Endodermal cell (in vitro differentiated cells): ENCODE results near the gene PDLIM4. TPM values are rescaled to one million over a fixed set of nuclear protein-coding genes. Genes with fewer than 3 reads are reported as not detected.

ENCODE experiments used
- DNase-seq: peaks from one replicate; pipeline ENCODE4 v3.0.0-alpha.2; 2017
- H3K27ac ChIP-seq: 2 replicates; pipeline ENCODE4 v1.5.1; 2013; ENCODE audit warnings: mild to moderate bottlenecking, low read depth, low read length, moderate library complexity
- H3K27me3 ChIP-seq: 2 replicates; pipeline ENCODE4 v1.6.1; 2013; ENCODE audit warnings: mild to moderate bottlenecking, low read length, moderate library complexity; ENCODE audit not compliant: insufficient read depth, control insufficient read depth, poor library complexity, severe bottlenecking
- H3K36me3 ChIP-seq: 2 replicates; pipeline ENCODE4 v1.7.0; 2013; ENCODE audit warnings: mild to moderate bottlenecking, low read length, moderate library complexity; ENCODE audit not compliant: control insufficient read depth, insufficient read depth
- H3K4me1 ChIP-seq: one replicate; pipeline ENCODE4 v1.7.0; 2013; ENCODE audit warnings: low read length; ENCODE audit not compliant: control insufficient read depth, insufficient read depth
- H3K4me3 ChIP-seq: 2 replicates; pipeline ENCODE4 v1.5.1; 2013; ENCODE audit warnings: mild to moderate bottlenecking, low read length, moderate library complexity
- H3K9ac ChIP-seq: 2 replicates; pipeline ENCODE4 v1.6.1; 2013; ENCODE audit warnings: mild to moderate bottlenecking, low read length, moderate library complexity; ENCODE audit not compliant: poor library complexity, severe bottlenecking; ENCODE audit errors: extremely low read depth
- H3K9me3 ChIP-seq: 2 replicates; pipeline ENCODE4 v1.6.1; 2013; ENCODE audit warnings: mild to moderate bottlenecking, low read length, moderate library complexity; ENCODE audit not compliant: control insufficient read depth
- H3K27ac Mint-ChIP-seq: 2 replicates; pipeline ENCODE4 v1.8.0; 2020; ENCODE audit warnings: mixed read lengths
- H3K27me3 Mint-ChIP-seq: 2 replicates; pipeline ENCODE4 v1.8.0; 2021; ENCODE audit warnings: mild to moderate bottlenecking, mixed read lengths; ENCODE audit not compliant: insufficient read depth
- H3K36me3 Mint-ChIP-seq: 2 replicates; pipeline ENCODE4 v1.8.0; 2020; ENCODE audit warnings: low read depth, mixed read lengths
- H3K4me1 Mint-ChIP-seq: 2 replicates; pipeline ENCODE4 v1.8.0; 2020; ENCODE audit warnings: mixed read lengths
- H3K4me3 Mint-ChIP-seq: 2 replicates; pipeline ENCODE4 v1.8.0; 2020; ENCODE audit warnings: mild to moderate bottlenecking, moderate library complexity, mixed read lengths
- H3K9me3 Mint-ChIP-seq: 2 replicates; pipeline ENCODE4 v1.8.0; 2020; ENCODE audit warnings: mild to moderate bottlenecking, mixed read lengths
- WGBS, 2 experiments: methylation state at CpG; one replicate each; pipeline versions ENCODE4 v1.1.5 to v1.1.7; 2013; ENCODE audit warnings: missing lambda C conversion rate in 2 of 2, mixed read lengths in 1 of 2; ENCODE audit not compliant: insufficient coverage in 1 of 2, insufficient read length in 1 of 2; 5-methylcytosine and 5-hydroxymethylcytosine counted together
- total RNA-seq, 2 donors: library from RNA; stranded (reverse); fragmentation: NEBNext Ultra II Directional in 1 of 2; extraction: Animal tissue kit (Norgen Biotek cat#: 25700) in 1 of 2; gene quantifications; 2 replicates in 1 of 2; 3 replicates in 1 of 2; pipeline ENCODE4 v1.2.1, GENCODE V29; 2021
- TF ChIP-seq, protein P1 (sequence below): fragments of 200-600 bp; sonication (generic); conservative IDR thresholded peaks from 2 replicates; pipeline ENCODE4 v1.5.0; 2021; ENCODE audit warnings: antibody characterized with exemption, mild to moderate bottlenecking

Gene PDLIM4
- total RNA-seq, 2 donors from 2014 or later = 9.0 to 11.2 TPM

DNA sequence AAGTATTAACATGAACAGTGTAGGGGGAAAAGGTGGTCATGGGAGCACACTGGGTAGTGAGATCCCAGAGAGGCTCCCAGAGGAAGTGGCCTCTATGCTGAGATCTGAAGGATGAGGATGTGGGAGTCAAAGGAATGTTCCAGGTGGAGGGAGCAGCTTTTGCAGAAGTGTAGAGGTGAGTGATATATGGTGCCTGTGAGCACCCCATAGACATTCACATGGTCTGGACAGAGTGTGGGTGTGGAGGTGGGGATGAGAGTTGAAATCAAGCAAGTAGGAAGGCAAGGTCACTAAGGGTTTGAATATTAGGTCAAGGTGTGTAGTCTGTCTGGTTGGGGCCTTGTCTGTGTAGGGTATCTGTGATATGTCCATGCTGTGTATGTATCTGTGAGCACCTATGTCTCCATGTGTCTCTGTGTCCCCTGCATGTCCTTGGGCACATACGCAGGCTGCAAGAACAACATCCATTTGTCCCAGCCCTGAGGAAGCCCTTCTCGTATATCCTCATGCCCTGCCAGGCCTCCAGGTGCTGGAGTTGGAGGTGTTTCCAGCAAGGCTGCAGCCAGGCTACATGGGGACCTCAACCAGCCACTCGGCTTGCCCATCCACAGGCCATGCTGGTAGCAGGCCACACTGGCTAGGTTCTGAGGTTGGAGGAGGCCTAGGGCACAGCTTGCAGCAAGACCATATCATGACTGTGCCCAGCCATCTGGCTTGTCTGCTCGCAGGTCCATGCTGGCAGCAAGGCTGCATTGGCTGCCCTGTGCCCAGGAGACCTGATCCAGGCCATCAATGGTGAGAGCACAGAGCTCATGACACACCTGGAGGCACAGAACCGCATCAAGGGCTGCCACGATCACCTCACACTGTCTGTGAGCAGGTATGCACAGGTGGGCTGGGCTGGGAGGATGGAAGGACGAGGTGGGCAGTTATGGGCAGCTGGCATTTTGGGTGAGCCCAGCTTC, 4.7 kb downstream of the PDLIM4 start:
- TF ChIP-seq, protein P1, sequence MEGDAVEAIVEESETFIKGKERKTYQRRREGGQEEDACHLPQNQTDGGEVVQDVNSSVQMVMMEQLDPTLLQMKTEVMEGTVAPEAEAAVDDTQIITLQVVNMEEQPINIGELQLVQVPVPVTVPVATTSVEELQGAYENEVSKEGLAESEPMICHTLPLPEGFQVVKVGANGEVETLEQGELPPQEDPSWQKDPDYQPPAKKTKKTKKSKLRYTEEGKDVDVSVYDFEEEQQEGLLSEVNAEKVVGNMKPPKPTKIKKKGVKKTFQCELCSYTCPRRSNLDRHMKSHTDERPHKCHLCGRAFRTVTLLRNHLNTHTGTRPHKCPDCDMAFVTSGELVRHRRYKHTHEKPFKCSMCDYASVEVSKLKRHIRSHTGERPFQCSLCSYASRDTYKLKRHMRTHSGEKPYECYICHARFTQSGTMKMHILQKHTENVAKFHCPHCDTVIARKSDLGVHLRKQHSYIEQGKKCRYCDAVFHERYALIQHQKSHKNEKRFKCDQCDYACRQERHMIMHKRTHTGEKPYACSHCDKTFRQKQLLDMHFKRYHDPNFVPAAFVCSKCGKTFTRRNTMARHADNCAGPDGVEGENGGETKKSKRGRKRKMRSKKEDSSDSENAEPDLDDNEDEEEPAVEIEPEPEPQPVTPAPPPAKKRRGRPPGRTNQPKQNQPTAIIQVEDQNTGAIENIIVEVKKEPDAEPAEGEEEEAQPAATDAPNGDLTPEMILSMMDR = no peak
- Histone ChIP-seq H3K27me3 (no peaks in the 10 kb centered on the region), H3K9me3 (no peaks in the 10 kb centered on the region), H3K4me1 (no peaks in the 10 kb centered on the region), H3K4me3 (no peak overlapping the region), H3K27ac (no peak overlapping the region), H3K36me3 (peaks cover 4% of the 10 kb centered on the region), H3K9ac (no peak overlapping the region)
- 90 to 97% methylated on average over 6 to 7 of the region's 7 CpGs for WGBS, 2 experiments
- no peaks in the 10 kb centered on the region for H3K36me3 Mint-ChIP-seq
- H3K27me3 Mint-ChIP-seq = peaks cover 6% of the 10 kb centered on the region
- no peaks in the 10 kb centered on the region for H3K9me3 Mint-ChIP-seq
- no peak overlapping the region for H3K27ac Mint-ChIP-seq
- no peak overlapping the region for H3K4me3 Mint-ChIP-seq
- peaks cover 4% of the 10 kb centered on the region for H3K4me1 Mint-ChIP-seq
- DNase-seq = peak; percentile 28

DNA sequence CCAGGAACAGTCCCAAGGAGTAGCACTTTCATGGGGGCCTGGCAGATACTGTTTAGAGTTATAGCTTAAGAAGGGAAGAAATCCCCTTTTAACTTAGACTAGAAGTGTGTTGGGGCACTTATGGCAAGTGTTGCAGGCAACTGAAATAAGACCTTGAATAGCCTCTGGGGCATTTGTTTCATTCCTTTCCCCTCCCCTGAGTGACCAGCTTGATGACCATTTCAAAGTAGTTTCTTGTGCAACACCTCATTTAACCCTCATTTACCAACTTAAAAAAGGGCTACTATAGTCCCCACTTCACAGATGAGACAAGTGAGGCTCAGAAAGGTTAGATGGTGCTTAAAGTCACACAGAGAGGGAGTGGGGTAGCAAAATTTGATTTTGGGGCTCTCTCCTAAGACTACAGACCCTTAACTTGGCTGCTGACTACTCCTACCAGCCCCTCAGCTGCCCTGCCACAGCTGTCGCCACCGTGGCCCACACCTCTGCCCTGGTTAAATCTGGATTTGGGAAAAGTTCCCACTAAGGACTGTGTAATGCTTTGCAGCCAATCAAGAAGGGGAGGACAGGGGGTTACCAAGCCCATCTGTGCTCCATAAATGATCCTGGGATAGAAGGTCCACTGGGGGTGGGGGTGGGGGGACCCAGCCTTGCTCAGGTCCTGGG, 5.5 kb downstream of the PDLIM4 start:
- H3K4me3 Mint-ChIP-seq = no peak overlapping the region
- WGBS, 2 experiments = 95 to 100% methylated on average over 1 to 2 of the region's 2 CpGs
- no peak overlapping the region for H3K4me3 ChIP-seq
- DNase-seq = no peak
- no peak overlapping the region for H3K27ac ChIP-seq
- H3K36me3 Mint-ChIP-seq = no peaks in the 10 kb centered on the region
- no peaks in the 10 kb centered on the region for H3K27me3 ChIP-seq
- peaks cover 3% of the 10 kb centered on the region for H3K27me3 Mint-ChIP-seq
- H3K27ac Mint-ChIP-seq = no peak overlapping the region
- peaks cover 4% of the 10 kb centered on the region for H3K36me3 ChIP-seq
- H3K4me1 Mint-ChIP-seq = peaks cover 4% of the 10 kb centered on the region
- no peaks in the 10 kb centered on the region for H3K4me1 ChIP-seq
- H3K9me3 ChIP-seq = no peaks in the 10 kb centered on the region
- H3K9ac ChIP-seq = no peak overlapping the region
- TF ChIP-seq, protein P1 = no peak
- H3K9me3 Mint-ChIP-seq = no peaks in the 10 kb centered on the region

DNA sequence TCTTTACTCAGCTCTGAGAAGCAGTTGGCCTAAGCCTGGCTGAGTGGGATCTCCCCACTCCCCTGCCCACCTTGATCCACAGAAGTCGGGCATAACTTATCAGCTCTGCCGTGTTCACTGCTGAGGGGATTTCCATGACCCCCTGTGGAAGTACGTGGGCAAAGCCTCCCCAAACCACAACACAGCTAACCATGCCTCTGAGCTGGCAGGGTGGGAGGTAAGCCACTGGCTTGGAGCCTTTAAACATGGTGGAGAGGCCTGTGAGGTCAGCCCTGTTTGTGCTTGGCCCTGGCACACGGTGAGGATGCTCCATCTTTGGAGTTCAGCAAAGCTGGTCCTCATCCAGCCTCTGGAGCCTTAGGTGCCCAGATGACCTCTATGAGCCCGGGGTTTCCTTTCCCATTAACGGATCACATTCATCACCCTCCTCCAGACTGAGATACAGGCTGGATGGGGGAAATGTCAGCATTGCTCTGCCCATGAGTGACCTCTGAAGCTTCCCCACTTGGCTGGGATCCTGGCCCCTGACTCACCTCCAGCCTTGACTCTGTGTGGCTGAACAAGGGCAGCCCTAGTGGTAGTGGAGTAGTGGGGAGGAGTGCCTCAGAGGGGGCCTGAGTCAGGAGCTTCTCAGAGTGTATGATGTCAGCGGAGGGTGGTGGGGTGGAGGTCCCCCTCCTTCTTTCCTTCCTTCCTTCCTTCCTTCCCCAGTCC, 6.2 kb downstream of the PDLIM4 start:
- Histone ChIP-seq H3K27me3 (no peaks in the 10 kb centered on the region), H3K9ac (no peak overlapping the region), H3K9me3 (no peaks in the 10 kb centered on the region), H3K4me3 (no peak overlapping the region), H3K4me1 (no peaks in the 10 kb centered on the region), H3K36me3 (peaks cover 4% of the 10 kb centered on the region), H3K27ac (no peak overlapping the region)
- peak; percentile 30 for DNase-seq
- WGBS, 2 experiments = 87 to 92% methylated on average over 1 to 7 of the region's 7 CpGs
- no peaks in the 10 kb centered on the region for H3K27me3 Mint-ChIP-seq
- no peaks in the 10 kb centered on the region for H3K9me3 Mint-ChIP-seq
- no peak overlapping the region for H3K4me3 Mint-ChIP-seq
- H3K27ac Mint-ChIP-seq = no peak overlapping the region
- H3K36me3 Mint-ChIP-seq = no peaks in the 10 kb centered on the region
- TF ChIP-seq, protein P1 = no peak
- peaks cover 4% of the 10 kb centered on the region for H3K4me1 Mint-ChIP-seq
